Measurements from ENCODE around the gene CTU2.
"Not testable (repeated sequence)": the region's sequence is repeated elsewhere in the genome, so short reads cannot be mapped to it uniquely, and the experiment has no call there.

Gene CTU2

DNA sequence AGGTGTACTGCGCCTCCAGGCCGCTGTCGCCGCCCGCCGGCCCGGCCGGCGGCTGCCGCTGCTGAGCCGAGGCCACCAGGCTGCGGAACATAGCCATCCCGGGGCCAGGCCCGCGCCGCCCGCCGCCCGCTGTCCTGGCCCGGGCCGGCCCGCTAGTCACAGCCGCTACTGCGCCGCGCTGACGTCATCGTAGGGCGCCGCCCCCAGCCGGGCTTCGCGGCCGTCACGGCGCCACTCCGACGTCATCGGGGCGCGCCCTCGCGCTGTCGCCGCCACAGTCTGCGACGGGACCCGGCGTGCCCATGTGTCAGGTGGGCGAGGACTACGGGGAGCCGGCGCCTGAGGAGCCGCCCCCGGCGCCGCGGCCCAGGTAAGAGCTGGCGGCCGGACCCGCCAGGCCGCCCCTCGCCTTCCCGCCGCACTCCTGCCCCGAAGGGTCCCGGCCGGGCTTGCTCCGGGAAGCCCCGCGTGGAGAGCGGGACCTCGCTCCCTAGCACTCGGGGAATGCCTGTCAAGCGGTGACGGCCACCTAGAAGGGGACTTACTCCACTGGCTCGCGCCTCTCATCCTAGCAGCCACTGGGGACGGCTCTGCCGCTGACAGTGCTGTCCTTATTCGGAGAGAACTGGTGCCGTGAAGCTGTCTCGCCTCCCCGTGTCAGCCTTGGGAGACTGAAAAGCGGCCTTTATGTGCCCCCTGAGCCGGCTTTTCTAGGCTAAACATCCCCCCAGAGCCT is at the start of gene CTU2, which contains the start of gene RNF166:
Gene CTU2, plus strand, starts transcription at position 275 of the 736 bp plus-strand sequence. Its CDS starts 28 bp downstream, at position 303.
Gene RNF166, minus strand, starts transcription at position 180 of the 736 bp plus-strand sequence. Its CDS starts 83 bp downstream, at position 97.
- intact Hi-C loops (cut with DNase I): no loop called here
- peak; percentile 72 to 96 (median 92) for DNase-seq

GRCh38 chr16:88657371-88657770 is 48.9 kb upstream of the CTU2 start:
- DNase-seq: no peak
- intact Hi-C loops (cut with DNase I): no loop called here

DNA sequence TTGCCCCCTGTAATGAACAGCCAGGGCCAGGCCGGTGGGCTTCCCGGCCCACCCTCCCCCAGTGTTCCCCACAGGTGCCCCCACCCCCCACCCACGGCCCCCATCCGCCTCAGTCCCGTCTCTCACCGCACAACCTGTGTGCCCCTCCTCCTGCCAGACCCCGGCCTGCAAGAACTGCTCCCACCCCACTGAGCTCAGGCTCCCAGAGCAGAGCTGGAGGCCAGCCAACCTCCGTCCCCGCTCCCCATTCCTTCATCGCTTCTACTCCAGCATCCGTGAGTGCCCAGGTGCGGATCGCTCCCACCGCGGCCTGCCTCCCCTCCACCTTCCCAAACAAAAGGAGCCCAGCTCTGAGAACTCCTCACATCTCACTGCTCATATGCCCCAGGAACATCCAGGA is 47.6 kb upstream of the CTU2 start:
- intact Hi-C loops (cut with DNase I): no loop called here
- DNase-seq: no peak

- no peak for DNase-seq
- intact Hi-C loops (cut with DNase I): no loop called here
Observed at GRCh38 chr16:88659160-88659559, 47.1 kb upstream of the CTU2 start.

DNA sequence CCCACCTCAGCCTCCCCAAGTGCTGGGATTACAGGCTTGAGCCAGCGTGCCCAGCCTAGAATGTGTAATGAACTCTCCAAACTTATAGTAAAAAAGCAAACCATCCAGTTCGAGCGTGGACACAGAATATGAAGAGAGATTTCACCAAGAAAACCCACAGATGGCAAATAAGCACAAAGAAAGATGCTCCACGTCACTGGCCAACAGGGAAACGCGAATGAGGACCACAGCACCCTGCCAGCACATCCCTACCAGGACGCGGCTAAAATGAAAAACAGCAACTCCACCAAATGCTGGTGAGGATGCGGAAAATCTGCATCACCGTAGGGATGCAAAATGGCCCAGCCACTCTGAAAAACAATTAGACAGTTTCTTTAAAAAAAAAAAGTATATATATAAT is 44.8 kb upstream of the CTU2 start:
- DNase-seq: no peak
- intact Hi-C loops (cut with DNase I): loop anchor here (10.0 kb wide), 1 partner anchor 87 kb away; the partner anchor contains the start of gene ZC3H18

GRCh38 chr16:88662222-88662842 is 44.0 kb upstream of the CTU2 start:
- peak in 3 of 42 donors; percentile 29 to 31 (median 30) for DNase-seq
- intact Hi-C loops (cut with DNase I): loop anchor here (10.0 kb wide), 1 partner anchor 88 kb away; the partner anchor contains the start of gene ZC3H18

DNA sequence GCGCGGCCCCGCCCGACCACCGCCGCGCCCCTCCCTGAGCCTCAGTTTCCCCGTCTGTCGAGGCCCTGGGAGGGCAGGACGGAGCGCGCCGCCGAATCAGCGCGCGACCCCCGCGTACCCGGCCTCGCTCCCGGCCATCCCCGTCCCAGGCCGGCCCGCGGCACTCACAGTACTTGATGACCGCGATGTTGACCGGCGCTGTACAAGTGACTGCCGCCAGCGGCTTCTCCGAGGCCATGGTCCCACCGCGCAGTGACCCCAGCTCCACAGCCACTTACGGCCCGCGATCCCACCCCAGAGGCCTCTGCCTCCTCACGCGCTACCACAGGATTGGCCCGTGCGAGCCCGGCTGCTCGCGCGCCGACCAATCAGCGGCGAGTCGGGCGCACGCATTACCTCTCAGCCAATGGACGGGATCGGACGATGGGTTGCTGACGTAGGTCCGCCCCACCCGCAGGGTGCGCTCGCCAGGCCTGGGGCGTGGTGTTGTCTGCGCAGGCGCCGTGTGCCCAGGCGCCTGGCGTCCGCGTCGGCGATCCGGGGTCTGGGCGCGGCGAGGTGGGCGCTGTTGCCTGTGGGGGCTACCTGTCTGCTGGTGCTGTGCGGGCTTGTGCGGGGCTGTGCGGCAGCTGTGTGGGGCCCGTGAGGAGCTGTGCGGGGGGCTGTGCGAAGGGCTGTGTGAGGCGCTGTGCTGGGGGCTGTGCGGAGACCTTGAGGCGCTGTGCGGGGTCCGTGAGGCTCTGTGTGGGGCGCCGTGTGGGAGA is 43.3 kb upstream of the CTU2 start, which contains the start of gene MVD:
Gene MVD, minus strand, starts transcription at position 249 of the 764 bp plus-strand sequence. Its CDS starts 11 bp downstream, at position 238.
- peak; percentile 95 to 99 (median 98) for DNase-seq
- intact Hi-C loops (cut with DNase I): loop anchor here (10.0 kb wide), 1 partner anchor 88 kb away; the partner anchor contains the start of gene ZC3H18

GRCh38 chr16:88665148-88665547 is 41.2 kb upstream of the CTU2 start:
- intact Hi-C loops (cut with DNase I): loop anchor here (10.0 kb wide), 1 partner anchor 90 kb away; the partner anchor contains the start of gene ZC3H18
- no peak for DNase-seq

DNA sequence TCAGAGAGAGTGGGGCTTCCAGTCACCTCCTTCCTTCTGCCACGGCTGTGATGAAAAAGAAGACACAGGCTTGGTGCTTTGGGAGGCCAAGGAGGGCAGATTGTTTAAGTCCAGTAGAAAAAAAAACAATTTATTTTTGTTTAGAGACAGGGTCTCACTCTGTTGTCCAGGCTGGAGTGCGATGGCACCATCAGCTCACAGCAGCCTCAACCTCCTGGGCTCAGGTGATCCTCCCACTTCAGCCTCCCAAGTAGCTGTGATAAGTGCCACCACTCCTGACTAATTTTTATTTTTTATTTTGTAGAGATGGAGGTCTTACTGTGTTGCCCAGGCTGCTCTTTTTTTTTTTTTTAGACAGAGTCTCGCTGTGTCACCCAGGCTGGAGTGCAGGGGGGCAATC is 40.7 kb upstream of the CTU2 start:
- intact Hi-C loops (cut with DNase I): loop anchor here (10.0 kb wide), 1 partner anchor 91 kb away; the partner anchor contains the start of gene ZC3H18
- no peak for DNase-seq

DNA sequence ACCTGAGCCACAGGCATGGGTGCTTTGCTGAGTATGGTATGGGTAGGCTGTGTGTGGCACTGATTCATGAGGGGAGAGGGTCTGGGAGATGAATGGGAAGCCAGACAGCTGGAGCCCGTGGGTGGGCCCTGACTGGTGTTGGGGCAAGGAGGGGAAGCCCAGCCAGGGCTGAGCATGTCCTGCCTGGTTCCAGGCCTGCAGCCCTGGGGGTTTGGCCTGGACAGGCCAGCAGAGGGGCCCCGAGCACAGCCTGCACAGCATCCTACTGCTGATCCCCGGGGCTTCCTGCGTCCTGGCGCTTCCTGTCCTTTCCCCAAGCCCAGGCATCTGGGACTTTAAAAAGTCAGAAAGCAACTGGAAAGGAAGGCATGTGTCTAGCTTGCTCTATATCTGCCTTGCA is 38.8 kb upstream of the CTU2 start:
- intact Hi-C loops (cut with DNase I): loop anchor here (10.0 kb wide), 1 partner anchor 93 kb away; the partner anchor contains the start of gene ZC3H18
- DNase-seq: no peak

DNA sequence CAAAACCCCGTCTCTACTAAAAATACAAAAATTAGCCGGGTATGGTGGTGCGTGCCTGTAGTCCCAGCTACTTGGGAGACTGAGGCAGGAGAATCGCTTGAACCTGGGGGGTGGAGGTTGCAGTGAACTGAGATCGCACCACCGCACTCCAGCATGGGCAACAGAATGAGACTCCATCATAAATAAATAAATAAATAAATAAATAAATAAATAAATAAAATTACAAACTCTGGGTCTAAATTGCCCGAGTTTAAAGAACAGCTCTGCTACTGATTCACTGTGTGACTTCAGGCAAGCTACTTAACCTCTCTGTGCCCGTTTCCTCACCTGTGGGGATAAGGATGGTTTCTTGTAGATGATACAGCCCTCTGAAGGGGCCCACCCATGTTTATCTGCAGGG is 36.8 kb upstream of the CTU2 start:
- DNase-seq: not testable (repeated sequence)
- intact Hi-C loops (cut with DNase I): loop anchor here (10.0 kb wide), 1 partner anchor 95 kb away; the partner anchor contains the start of gene ZC3H18

DNA sequence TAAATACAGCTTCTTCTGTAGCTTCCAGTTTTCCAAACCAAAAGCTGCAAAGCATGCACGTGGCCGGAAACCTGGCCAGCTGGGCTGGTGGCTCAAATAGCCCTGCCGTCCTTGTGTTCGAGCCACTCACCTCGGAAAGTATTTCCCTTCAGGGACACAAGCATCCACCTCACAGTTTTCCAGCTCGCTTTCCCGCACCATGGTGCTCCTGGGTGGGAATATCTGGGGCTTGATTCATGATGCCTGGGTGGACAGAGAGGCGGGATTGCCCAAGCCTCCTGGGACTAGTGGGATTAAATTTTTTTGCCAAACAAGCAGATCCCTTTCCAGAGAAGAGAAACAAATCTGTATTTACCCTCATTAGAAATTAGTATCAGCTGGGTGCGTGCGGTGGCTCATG is 36.3 kb upstream of the CTU2 start:
- no peak for DNase-seq
- intact Hi-C loops (cut with DNase I): loop anchor here (10.0 kb wide), 1 partner anchor 95 kb away; the partner anchor contains the start of gene ZC3H18

- intact Hi-C loops (cut with DNase I): no loop called here
- no peak for DNase-seq
Observed at GRCh38 chr16:88671806-88672205, 34.5 kb upstream of the CTU2 start.

DNA sequence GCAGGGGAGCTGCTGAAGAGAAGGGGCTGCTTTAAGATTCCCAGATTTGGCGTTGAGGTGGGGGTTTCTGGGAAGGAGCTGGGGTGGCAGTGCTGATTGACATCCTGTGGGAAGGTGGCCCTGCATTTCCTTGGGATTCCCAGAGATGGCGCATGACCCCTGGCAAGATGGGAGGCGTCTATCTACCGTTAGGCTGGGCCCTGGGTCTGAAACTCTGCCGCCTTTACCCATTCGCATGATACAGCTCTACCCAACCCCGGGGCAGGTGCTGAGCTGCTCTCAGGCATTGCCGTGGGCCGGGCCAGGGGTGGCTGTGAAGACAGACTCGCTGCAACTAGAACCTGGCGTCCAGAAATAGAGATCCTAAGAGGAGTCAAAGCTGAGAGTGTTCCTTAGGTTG is 33.5 kb upstream of the CTU2 start:
- intact Hi-C loops (cut with DNase I): no loop called here
- DNase-seq: peak in 28 of 42 donors; percentile 28 to 77 (median 52)

GRCh38 chr16:88673716-88674379 is 32.5 kb upstream of the CTU2 start:
- intact Hi-C loops (cut with DNase I): no loop called here
- no peak for DNase-seq

DNA sequence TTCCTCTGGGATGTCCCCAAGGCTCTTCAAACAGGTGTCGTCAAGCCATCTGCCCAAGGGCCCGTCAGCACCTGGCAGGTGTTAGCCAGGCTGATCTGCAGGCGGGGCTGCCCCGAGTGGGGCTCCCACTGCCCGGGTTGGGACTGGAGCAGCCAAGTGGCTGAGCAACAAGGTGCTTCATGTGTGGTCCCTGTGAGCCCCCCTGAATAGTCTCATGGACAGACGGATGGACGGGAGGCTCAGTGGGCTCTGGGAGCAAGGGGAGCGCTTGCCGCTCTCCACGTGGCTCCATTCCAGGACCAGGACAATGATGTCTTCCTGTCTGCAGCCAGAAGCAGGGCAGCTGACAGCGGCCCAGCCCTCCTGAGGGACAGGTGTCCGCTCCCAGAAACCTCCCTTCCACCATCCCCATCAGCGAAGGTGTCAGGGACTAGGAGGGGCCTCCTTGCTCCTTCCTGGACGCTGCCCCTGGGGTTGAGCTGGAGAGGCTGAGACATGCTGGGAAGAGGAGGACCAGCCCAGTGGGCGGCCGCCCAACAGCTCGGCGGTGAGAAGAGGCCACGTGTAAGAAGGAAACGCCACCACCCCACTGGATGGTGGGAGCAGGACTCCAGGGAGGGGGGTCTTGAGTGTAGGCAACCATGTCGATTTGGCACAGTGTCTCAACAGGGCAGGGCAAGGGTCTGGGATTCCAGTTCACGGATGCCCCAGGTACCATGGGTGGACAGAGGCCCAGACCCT is 29.6 kb upstream of the CTU2 start:
- intact Hi-C loops (cut with DNase I): no loop called here
- DNase-seq: no peak

DNA sequence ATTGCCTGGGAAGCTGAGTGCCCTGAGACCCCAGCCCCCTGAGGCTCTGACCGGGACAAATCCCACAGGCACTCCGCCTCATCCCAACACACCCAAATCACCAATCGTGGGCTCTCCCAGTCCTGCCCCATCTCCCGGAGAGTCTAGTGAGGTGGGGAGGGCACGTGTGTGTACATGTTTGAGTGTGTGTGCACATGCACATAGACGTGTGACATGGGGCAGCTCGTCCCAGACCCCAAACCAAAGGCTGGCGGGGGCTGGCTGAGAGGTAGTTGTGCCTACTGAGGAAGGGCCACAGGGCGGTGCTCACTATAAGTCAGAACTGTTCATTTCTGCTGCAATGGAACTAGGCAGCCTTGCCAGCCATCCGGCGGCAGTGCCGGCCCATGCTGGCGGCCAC is 28.6 kb upstream of the CTU2 start:
- DNase-seq: no peak
- intact Hi-C loops (cut with DNase I): no loop called here
